Endodermal cell (in vitro differentiated cells): ENCODE data around the gene ERO1A. TPM values are rescaled to one million over a fixed set of nuclear protein-coding genes. Genes with fewer than 3 reads are reported as not detected.

ENCODE experiments used
- DNase-seq: peaks from one replicate; pipeline ENCODE4 v3.0.0-alpha.2; 2017
- H3K27ac ChIP-seq: 2 replicates; pipeline ENCODE4 v1.5.1; 2013; ENCODE audit warnings: mild to moderate bottlenecking, low read depth, low read length, moderate library complexity
- H3K27me3 ChIP-seq: 2 replicates; pipeline ENCODE4 v1.6.1; 2013; ENCODE audit warnings: mild to moderate bottlenecking, low read length, moderate library complexity; ENCODE audit not compliant: insufficient read depth, control insufficient read depth, poor library complexity, severe bottlenecking
- H3K36me3 ChIP-seq: 2 replicates; pipeline ENCODE4 v1.7.0; 2013; ENCODE audit warnings: mild to moderate bottlenecking, low read length, moderate library complexity; ENCODE audit not compliant: control insufficient read depth, insufficient read depth
- H3K4me1 ChIP-seq: one replicate; pipeline ENCODE4 v1.7.0; 2013; ENCODE audit warnings: low read length; ENCODE audit not compliant: control insufficient read depth, insufficient read depth
- H3K4me3 ChIP-seq: 2 replicates; pipeline ENCODE4 v1.5.1; 2013; ENCODE audit warnings: mild to moderate bottlenecking, low read length, moderate library complexity
- H3K9ac ChIP-seq: 2 replicates; pipeline ENCODE4 v1.6.1; 2013; ENCODE audit warnings: mild to moderate bottlenecking, low read length, moderate library complexity; ENCODE audit not compliant: poor library complexity, severe bottlenecking; ENCODE audit errors: extremely low read depth
- H3K9me3 ChIP-seq: 2 replicates; pipeline ENCODE4 v1.6.1; 2013; ENCODE audit warnings: mild to moderate bottlenecking, low read length, moderate library complexity; ENCODE audit not compliant: control insufficient read depth
- H3K27ac Mint-ChIP-seq: 2 replicates; pipeline ENCODE4 v1.8.0; 2020; ENCODE audit warnings: mixed read lengths
- H3K27me3 Mint-ChIP-seq: 2 replicates; pipeline ENCODE4 v1.8.0; 2021; ENCODE audit warnings: mild to moderate bottlenecking, mixed read lengths; ENCODE audit not compliant: insufficient read depth
- H3K36me3 Mint-ChIP-seq: 2 replicates; pipeline ENCODE4 v1.8.0; 2020; ENCODE audit warnings: low read depth, mixed read lengths
- H3K4me1 Mint-ChIP-seq: 2 replicates; pipeline ENCODE4 v1.8.0; 2020; ENCODE audit warnings: mixed read lengths
- H3K4me3 Mint-ChIP-seq: 2 replicates; pipeline ENCODE4 v1.8.0; 2020; ENCODE audit warnings: mild to moderate bottlenecking, moderate library complexity, mixed read lengths
- H3K9me3 Mint-ChIP-seq: 2 replicates; pipeline ENCODE4 v1.8.0; 2020; ENCODE audit warnings: mild to moderate bottlenecking, mixed read lengths
- CTCF ChIP-seq: fragments of 200-600 bp; sonication (generic); conservative IDR thresholded peaks from 2 replicates; pipeline ENCODE4 v1.5.0; 2021; ENCODE audit warnings: antibody characterized with exemption, mild to moderate bottlenecking
- WGBS, 2 experiments: methylation state at CpG; one replicate each; pipeline versions ENCODE4 v1.1.5 to v1.1.7; 2013; ENCODE audit warnings: missing lambda C conversion rate in 2 of 2, mixed read lengths in 1 of 2; ENCODE audit not compliant: insufficient coverage in 1 of 2, insufficient read length in 1 of 2; 5-methylcytosine and 5-hydroxymethylcytosine counted together
- total RNA-seq, 2 donors: library from RNA; stranded (reverse); fragmentation: NEBNext Ultra II Directional in 1 of 2; extraction: Animal tissue kit (Norgen Biotek cat#: 25700) in 1 of 2; gene quantifications; 2 replicates in 1 of 2; 3 replicates in 1 of 2; pipeline ENCODE4 v1.2.1, GENCODE V29; 2021

Gene ERO1A
- total RNA-seq, 2 donors from 2014 or later = 44.5 to 60.8 TPM

GRCh38 chr14:52686176-52686575 lies 9.2 kb downstream of the ERO1A start:
- Mint-ChIP-seq H3K4me3 (peak overlapping the region; percentile 1), H3K4me1 (peaks cover 44% of the 10 kb centered on the region), H3K9me3 (no peaks in the 10 kb centered on the region), H3K27me3 (no peaks in the 10 kb centered on the region), H3K27ac (peak overlapping the region; percentile 3), H3K36me3 (peaks cover 5% of the 10 kb centered on the region)
- no peak overlapping the region for H3K27ac ChIP-seq
- peaks cover 5% of the 10 kb centered on the region for H3K4me1 ChIP-seq
- H3K9ac ChIP-seq = no peak overlapping the region
- WGBS, 2 experiments = no CpG with 5 or more reads among the region's 1 CpG
- no peak overlapping the region for H3K4me3 ChIP-seq
- H3K36me3 ChIP-seq = no peaks in the 10 kb centered on the region
- no peak for DNase-seq
- H3K27me3 ChIP-seq = no peaks in the 10 kb centered on the region
- no peak for TF ChIP-seq CTCF
- no peaks in the 10 kb centered on the region for H3K9me3 ChIP-seq

- H3K4me1 ChIP-seq = peaks cover 5% of the 10 kb centered on the region
- no peak for TF ChIP-seq CTCF
- H3K9me3 ChIP-seq = no peaks in the 10 kb centered on the region
- H3K9ac ChIP-seq = no peak overlapping the region
- H3K4me3 ChIP-seq = no peak overlapping the region
- no peak overlapping the region for H3K27ac Mint-ChIP-seq
- no peak overlapping the region for H3K4me3 Mint-ChIP-seq
- no peaks in the 10 kb centered on the region for H3K9me3 Mint-ChIP-seq
- peaks cover 40% of the 10 kb centered on the region for H3K4me1 Mint-ChIP-seq
- no peaks in the 10 kb centered on the region for H3K27me3 ChIP-seq
- WGBS, 2 experiments = 88 to 89% methylated on average over 1 of the region's 2 CpGs
- no peaks in the 10 kb centered on the region for H3K27me3 Mint-ChIP-seq
- peaks cover 6% of the 10 kb centered on the region for H3K36me3 Mint-ChIP-seq
- H3K27ac ChIP-seq = no peak overlapping the region
- DNase-seq = no peak
- H3K36me3 ChIP-seq = peaks cover 5% of the 10 kb centered on the region
These were observed 11.3 kb downstream of the ERO1A start for GRCh38 chr14:52683985-52684520.

GRCh38 chr14:52678591-52678990 lies 16.8 kb downstream of the ERO1A start:
- H3K9me3 Mint-ChIP-seq = no peaks in the 10 kb centered on the region
- H3K27me3 Mint-ChIP-seq = no peaks in the 10 kb centered on the region
- no peak for DNase-seq
- H3K27me3 ChIP-seq = no peaks in the 10 kb centered on the region
- peaks cover 13% of the 10 kb centered on the region for H3K36me3 ChIP-seq
- no peaks in the 10 kb centered on the region for H3K4me1 Mint-ChIP-seq
- WGBS, 2 experiments = 100% methylated on average over 2 of the region's 2 CpGs; no CpG with 5 or more reads in 1 of the 2 experiments
- no peaks in the 10 kb centered on the region for H3K9me3 ChIP-seq
- H3K4me3 ChIP-seq = no peak overlapping the region
- TF ChIP-seq CTCF = peak; percentile 82
- peaks cover 21% of the 10 kb centered on the region for H3K36me3 Mint-ChIP-seq
- H3K9ac ChIP-seq = no peak overlapping the region
- no peaks in the 10 kb centered on the region for H3K4me1 ChIP-seq
- H3K27ac Mint-ChIP-seq = no peak overlapping the region
- no peak overlapping the region for H3K4me3 Mint-ChIP-seq
- H3K27ac ChIP-seq = no peak overlapping the region
